ENCODE measurements around the gene INPP4B.

The INPP4B gene

DNA sequence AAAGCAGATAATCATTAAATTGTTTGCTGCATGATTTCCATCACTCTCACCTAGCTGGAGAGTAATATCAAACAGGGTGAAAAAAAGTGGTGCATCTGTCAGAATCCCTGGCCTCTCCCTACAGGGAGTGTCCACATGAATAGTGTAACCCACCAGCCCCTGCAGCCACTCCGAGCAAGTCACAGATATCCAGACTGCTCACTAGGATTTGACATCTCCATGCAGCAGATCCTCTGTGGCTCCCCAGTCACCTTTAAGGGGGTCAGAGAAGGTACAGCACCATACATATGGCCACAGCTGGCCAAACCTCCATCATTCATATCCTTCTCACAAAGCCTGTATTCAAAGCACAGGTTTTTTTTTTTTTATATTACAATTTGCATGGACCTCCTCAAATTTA lies 536.3 kb downstream of the INPP4B start:
- TF ChIP-seq, protein P1, sequence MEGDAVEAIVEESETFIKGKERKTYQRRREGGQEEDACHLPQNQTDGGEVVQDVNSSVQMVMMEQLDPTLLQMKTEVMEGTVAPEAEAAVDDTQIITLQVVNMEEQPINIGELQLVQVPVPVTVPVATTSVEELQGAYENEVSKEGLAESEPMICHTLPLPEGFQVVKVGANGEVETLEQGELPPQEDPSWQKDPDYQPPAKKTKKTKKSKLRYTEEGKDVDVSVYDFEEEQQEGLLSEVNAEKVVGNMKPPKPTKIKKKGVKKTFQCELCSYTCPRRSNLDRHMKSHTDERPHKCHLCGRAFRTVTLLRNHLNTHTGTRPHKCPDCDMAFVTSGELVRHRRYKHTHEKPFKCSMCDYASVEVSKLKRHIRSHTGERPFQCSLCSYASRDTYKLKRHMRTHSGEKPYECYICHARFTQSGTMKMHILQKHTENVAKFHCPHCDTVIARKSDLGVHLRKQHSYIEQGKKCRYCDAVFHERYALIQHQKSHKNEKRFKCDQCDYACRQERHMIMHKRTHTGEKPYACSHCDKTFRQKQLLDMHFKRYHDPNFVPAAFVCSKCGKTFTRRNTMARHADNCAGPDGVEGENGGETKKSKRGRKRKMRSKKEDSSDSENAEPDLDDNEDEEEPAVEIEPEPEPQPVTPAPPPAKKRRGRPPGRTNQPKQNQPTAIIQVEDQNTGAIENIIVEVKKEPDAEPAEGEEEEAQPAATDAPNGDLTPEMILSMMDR (conservative IDR thresholded peaks at IDR 0.05; ENCODE audit: low read depth, low read length), result no peak
- H3K27ac ChIP-seq, result no peak overlapping the region
- H3K4me2 ChIP-seq, result no peak overlapping the region
- no peak overlapping the region for H2AFZ ChIP-seq (ENCODE audit: low read depth)
- no peak overlapping the region for H3K4me3 ChIP-seq (IDR thresholded peaks at IDR 0.05; ENCODE audit: insufficient read depth, low read depth, low read length)
- no peaks in the 10 kb centered on the region for H3K36me3 ChIP-seq (ENCODE audit: insufficient read depth)
- no peaks in the 10 kb centered on the region for H3K79me2 ChIP-seq (ENCODE audit: insufficient read depth, low read depth)
- no peaks in the 10 kb centered on the region for H3K4me1 ChIP-seq (ENCODE audit: low read depth, poor library complexity, severe bottlenecking)
- no peaks in the 10 kb centered on the region for H4K20me1 ChIP-seq (ENCODE audit: insufficient read depth)
- no peak overlapping the region for H3K9ac ChIP-seq
- no peaks in the 10 kb centered on the region for H3K27me3 ChIP-seq (ENCODE audit: insufficient read depth, low read depth)

DNA sequence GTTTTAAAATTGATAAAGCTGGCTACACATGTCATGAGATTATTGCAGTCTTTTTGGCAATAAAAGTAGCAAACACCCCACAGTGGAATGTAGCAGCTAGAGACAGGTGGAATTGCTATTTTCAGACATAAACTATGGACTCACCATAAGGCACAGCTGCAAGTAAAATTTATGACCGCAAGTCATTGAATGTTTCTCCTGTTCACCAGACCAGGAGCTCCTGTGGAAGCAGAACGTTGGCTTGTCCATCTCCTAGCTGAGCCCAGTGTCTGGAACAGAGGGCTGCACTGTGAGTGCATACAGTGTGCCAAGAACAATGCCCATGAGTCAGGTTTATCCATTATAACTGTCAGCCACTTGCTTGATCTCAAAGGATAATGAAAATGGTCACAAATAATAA lies 538.2 kb downstream of the INPP4B start:
- Histone ChIP-seq H3K36me3 (ENCODE audit: insufficient read depth) (no peaks in the 10 kb centered on the region), H3K27ac (no peak overlapping the region), H3K4me3 (IDR thresholded peaks at IDR 0.05; ENCODE audit: insufficient read depth, low read depth, low read length) (no peak overlapping the region), H3K4me1 (ENCODE audit: low read depth, poor library complexity, severe bottlenecking) (no peaks in the 10 kb centered on the region), H3K9ac (no peak overlapping the region), H3K27me3 (ENCODE audit: insufficient read depth, low read depth) (no peaks in the 10 kb centered on the region), H3K4me2 (no peak overlapping the region), H3K79me2 (ENCODE audit: insufficient read depth, low read depth) (no peaks in the 10 kb centered on the region), H4K20me1 (ENCODE audit: insufficient read depth) (no peaks in the 10 kb centered on the region), H2AFZ (ENCODE audit: low read depth) (no peak overlapping the region)
- TF ChIP-seq, protein P1 (conservative IDR thresholded peaks at IDR 0.05; ENCODE audit: low read depth, low read length), result no peak

DNA sequence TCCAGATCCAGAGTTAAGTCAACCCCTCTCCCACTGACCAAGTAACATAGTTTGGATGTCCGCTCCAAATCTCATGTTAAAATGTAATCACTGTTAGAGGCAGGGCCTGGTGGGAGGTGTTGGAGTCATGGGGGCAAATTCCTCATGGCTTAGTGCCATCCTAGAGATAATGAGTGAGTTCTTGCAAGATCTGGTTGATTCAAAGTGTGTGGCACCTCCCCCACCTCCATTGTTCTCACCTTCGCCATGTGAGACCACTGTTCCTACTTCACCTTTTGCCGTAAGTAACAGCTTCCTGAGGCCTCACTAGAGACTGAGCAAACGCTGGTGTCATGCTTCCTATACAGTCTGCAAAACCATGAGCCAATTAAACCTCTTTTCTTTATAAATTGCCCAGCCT lies 548.8 kb downstream of the INPP4B start:
- Histone ChIP-seq H3K4me2 (no peak overlapping the region), H3K79me2 (ENCODE audit: insufficient read depth, low read depth) (no peaks in the 10 kb centered on the region), H2AFZ (ENCODE audit: low read depth) (no peak overlapping the region), H3K4me1 (ENCODE audit: low read depth, poor library complexity, severe bottlenecking) (peaks cover 21% of the 10 kb centered on the region), H3K27ac (no peak overlapping the region), H4K20me1 (ENCODE audit: insufficient read depth) (no peaks in the 10 kb centered on the region), H3K27me3 (ENCODE audit: insufficient read depth, low read depth) (peaks cover 48% of the 10 kb centered on the region), H3K4me3 (IDR thresholded peaks at IDR 0.05; ENCODE audit: insufficient read depth, low read depth, low read length) (no peak overlapping the region), H3K9ac (no peak overlapping the region), H3K36me3 (ENCODE audit: insufficient read depth) (no peaks in the 10 kb centered on the region)
- TF ChIP-seq, protein P1 (conservative IDR thresholded peaks at IDR 0.05; ENCODE audit: low read depth, low read length), result no peak

DNA sequence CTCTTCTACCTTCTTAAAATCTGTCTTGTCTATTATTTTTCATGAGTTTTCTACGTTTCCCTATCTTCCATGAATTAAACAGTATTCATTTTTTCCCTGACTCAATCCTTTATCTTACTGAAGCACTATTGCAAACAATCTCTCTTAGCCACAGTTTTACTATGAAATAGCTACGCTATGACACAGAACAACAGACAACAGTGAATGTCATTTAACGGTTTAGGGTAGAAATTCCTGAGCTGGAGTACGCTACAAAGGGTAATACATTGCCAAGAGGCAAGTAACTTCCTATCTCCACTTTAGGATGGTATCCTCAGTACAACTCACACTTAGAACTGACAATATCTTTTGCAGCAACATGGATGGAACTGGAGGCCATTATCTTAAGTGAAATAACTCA lies 552.6 kb downstream of the INPP4B start:
- Histone ChIP-seq H3K27ac (no peak overlapping the region), H3K9ac (no peak overlapping the region), H2AFZ (ENCODE audit: low read depth) (no peak overlapping the region), H3K4me3 (IDR thresholded peaks at IDR 0.05; ENCODE audit: insufficient read depth, low read depth, low read length) (no peak overlapping the region), H3K27me3 (ENCODE audit: insufficient read depth, low read depth) (peaks cover 63% of the 10 kb centered on the region), H3K36me3 (ENCODE audit: insufficient read depth) (no peaks in the 10 kb centered on the region), H3K4me1 (ENCODE audit: low read depth, poor library complexity, severe bottlenecking) (peaks cover 21% of the 10 kb centered on the region), H3K79me2 (ENCODE audit: insufficient read depth, low read depth) (no peaks in the 10 kb centered on the region), H4K20me1 (ENCODE audit: insufficient read depth) (no peaks in the 10 kb centered on the region), H3K4me2 (no peak overlapping the region)
- TF ChIP-seq, protein P1 (conservative IDR thresholded peaks at IDR 0.05; ENCODE audit: low read depth, low read length), result no peak

All from KMS-11 (cell line).